Neural crest cell (in vitro differentiated cells): ENCODE data around the gene PCBP3. TPM values are rescaled to one million over a fixed set of nuclear protein-coding genes. Genes with fewer than 3 reads are reported as not detected.
"Not testable (repeated sequence)": the region's sequence is repeated elsewhere in the genome, so short reads cannot be mapped to it uniquely, and the experiment has no call there.

Experiments
- DNase-seq: peaks from one replicate; pipeline ENCODE4 v3.0.0; 2021; ENCODE audit warnings: low read depth, mixed read lengths, low spot score
- H3K27ac Mint-ChIP-seq: one replicate; pipeline ENCODE4 v1.8.0; 2021; ENCODE audit warnings: mild to moderate bottlenecking, mixed read lengths; ENCODE audit not compliant: unreplicated experiment
- H3K27me3 Mint-ChIP-seq: 2 replicates; pipeline ENCODE4 v1.8.0; 2021; ENCODE audit warnings: low read depth, mild to moderate bottlenecking, mixed read lengths
- H3K36me3 Mint-ChIP-seq: 2 replicates; pipeline ENCODE4 v1.8.0; 2021; ENCODE audit warnings: low read depth, mild to moderate bottlenecking, mixed read lengths
- H3K4me1 Mint-ChIP-seq: 2 replicates; pipeline ENCODE4 v1.8.0; 2021; ENCODE audit warnings: mixed read lengths
- H3K4me3 Mint-ChIP-seq: one replicate; pipeline ENCODE4 v1.8.0; 2021; ENCODE audit warnings: mild to moderate bottlenecking, mixed read lengths
- H3K9me3 Mint-ChIP-seq: 2 replicates; pipeline ENCODE4 v1.8.0; 2021; ENCODE audit warnings: mixed read lengths
- total RNA-seq: library from RNA; stranded (reverse); gene quantifications from 2 replicates; pipeline ENCODE4 v1.2.1, GENCODE V29; 2021
- TF ChIP-seq, protein P1 (sequence below): fragments of 200-600 bp; sonication (generic); conservative IDR thresholded peaks from 2 replicates; pipeline ENCODE4 v1.5.0; 2021; ENCODE audit warnings: antibody characterized with exemption, mild to moderate bottlenecking

The PCBP3 gene
- total RNA-seq, 1 donor from 2014 or later = 5.1 TPM

DNA sequence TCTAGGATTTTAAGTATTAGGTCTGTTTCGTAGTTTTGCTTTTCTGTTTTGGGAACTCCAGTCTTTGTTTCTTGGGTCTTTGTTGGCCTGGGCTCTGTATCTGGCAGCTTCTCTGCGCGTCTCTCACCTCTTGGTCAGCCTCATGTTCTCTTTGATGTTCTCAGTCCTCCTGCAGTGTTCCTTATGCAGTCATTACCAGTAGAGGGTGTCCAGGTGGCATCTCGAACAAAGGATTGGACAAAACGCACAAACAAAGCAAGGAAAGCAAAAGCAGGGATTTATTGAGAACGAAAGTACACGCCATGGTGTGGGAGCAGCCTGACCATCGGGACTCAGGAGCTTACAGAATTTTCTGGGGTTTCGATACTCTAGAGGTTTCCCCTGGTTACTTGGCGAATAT, 204.3 kb downstream of the PCBP3 start:
- H3K4me1 Mint-ChIP-seq = peaks cover 30% of the 10 kb centered on the region
- no peaks in the 10 kb centered on the region for H3K36me3 Mint-ChIP-seq
- H3K4me3 Mint-ChIP-seq = no peak overlapping the region
- H3K27me3 Mint-ChIP-seq = no peaks in the 10 kb centered on the region
- H3K9me3 Mint-ChIP-seq = no peaks in the 10 kb centered on the region
- TF ChIP-seq, protein P1, sequence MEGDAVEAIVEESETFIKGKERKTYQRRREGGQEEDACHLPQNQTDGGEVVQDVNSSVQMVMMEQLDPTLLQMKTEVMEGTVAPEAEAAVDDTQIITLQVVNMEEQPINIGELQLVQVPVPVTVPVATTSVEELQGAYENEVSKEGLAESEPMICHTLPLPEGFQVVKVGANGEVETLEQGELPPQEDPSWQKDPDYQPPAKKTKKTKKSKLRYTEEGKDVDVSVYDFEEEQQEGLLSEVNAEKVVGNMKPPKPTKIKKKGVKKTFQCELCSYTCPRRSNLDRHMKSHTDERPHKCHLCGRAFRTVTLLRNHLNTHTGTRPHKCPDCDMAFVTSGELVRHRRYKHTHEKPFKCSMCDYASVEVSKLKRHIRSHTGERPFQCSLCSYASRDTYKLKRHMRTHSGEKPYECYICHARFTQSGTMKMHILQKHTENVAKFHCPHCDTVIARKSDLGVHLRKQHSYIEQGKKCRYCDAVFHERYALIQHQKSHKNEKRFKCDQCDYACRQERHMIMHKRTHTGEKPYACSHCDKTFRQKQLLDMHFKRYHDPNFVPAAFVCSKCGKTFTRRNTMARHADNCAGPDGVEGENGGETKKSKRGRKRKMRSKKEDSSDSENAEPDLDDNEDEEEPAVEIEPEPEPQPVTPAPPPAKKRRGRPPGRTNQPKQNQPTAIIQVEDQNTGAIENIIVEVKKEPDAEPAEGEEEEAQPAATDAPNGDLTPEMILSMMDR = no peak
- DNase-seq = no peak
- no peak overlapping the region for H3K27ac Mint-ChIP-seq

DNA sequence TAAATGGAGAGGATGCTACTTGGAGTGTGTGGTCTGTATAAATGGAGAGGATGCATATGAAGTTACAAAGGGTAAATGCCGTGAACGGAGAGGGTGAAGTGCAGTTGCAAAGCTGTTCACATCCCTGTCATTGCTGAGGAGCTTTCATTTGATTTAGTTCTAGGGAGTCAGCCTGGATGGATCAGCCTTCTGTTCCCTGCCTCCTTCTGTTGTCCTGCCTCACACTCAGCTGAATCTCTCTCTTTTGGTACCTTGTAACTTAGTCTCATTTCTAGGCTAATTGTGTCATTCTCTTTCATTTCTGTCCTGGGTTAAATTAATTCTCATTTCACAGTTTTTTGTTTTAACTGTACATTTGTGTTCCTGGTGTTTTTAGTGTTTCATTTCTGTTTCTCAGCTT, 204.8 kb downstream of the PCBP3 start:
- Mint-ChIP-seq H3K4me3 (no peak overlapping the region), H3K27ac (no peak overlapping the region), H3K4me1 (peaks cover 30% of the 10 kb centered on the region), H3K9me3 (no peaks in the 10 kb centered on the region), H3K36me3 (no peaks in the 10 kb centered on the region), H3K27me3 (no peaks in the 10 kb centered on the region)
- no peak for DNase-seq
- TF ChIP-seq, protein P1 = no peak

DNA sequence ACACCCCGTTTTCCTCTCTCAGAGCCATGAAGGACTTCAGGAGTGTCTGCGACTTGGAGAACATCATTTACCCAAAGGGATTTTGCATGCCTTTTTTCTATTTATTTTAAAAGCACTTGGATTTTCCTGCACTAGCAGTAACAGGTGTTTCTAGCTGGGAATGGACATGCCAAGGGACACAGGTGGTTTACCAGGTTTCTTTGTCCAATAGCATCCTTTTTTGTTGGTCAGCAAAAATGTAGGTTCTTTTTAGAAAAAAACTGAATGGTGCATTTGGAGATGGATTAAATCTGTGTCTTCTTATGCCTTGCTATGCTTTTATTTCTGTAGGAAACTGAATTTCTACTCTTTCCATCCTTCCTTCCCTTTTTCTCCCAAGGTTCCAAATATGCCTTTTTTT, 205.3 kb downstream of the PCBP3 start:
- Mint-ChIP-seq H3K4me3 (no peak overlapping the region), H3K9me3 (no peaks in the 10 kb centered on the region), H3K27ac (no peak overlapping the region), H3K4me1 (peaks cover 30% of the 10 kb centered on the region), H3K36me3 (no peaks in the 10 kb centered on the region), H3K27me3 (peaks cover 2% of the 10 kb centered on the region)
- DNase-seq = no peak
- TF ChIP-seq, protein P1 = no peak

DNA sequence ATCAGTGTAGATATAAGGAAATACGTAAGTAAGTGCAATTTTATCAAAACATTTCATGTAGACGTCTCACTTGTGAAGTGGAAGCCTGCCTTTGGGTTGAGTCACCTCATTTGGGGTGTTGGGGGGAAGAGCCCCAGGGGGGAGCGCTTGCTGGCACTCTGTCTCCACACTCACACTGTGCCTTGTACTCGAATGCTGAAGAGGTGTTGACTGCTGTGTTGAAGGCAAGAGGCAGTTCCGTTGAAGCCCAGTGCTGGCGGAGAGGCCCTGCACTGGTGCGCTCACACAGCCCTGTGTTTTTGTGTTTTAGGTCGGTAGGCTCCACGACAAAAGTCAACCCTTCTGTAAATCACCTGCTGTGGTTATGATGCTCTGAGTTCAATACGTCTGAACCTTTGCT, 206.1 kb downstream of the PCBP3 start:
- Mint-ChIP-seq H3K27ac (no peak overlapping the region), H3K4me3 (no peak overlapping the region), H3K27me3 (peaks cover 2% of the 10 kb centered on the region), H3K4me1 (peaks cover 35% of the 10 kb centered on the region), H3K9me3 (no peaks in the 10 kb centered on the region), H3K36me3 (no peaks in the 10 kb centered on the region)
- TF ChIP-seq, protein P1 = no peak
- no peak for DNase-seq

DNA sequence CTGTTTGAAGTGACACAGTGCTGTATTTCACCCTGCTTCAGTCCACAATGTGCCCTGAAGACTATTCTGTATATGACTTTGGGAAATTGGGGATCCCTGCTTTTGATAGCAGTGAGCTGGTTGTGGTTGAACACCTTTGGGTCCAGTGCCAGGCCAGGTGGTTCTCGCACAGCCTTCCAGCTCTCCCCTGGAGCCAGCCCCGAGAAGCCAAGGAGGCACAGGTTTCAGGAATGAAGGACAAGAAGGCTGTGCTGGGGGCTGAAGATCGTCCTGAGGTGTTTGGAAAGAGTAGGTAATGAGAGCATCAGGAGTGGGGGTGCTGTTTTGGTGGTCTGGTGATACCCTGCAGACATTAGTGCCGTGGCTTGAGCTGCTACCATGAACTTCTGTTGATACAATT, 206.7 kb downstream of the PCBP3 start:
- Mint-ChIP-seq H3K4me3 (no peak overlapping the region), H3K4me1 (peaks cover 37% of the 10 kb centered on the region), H3K36me3 (no peaks in the 10 kb centered on the region), H3K9me3 (no peaks in the 10 kb centered on the region), H3K27me3 (peaks cover 2% of the 10 kb centered on the region), H3K27ac (no peak overlapping the region)
- TF ChIP-seq, protein P1 = no peak
- DNase-seq = no peak

DNA sequence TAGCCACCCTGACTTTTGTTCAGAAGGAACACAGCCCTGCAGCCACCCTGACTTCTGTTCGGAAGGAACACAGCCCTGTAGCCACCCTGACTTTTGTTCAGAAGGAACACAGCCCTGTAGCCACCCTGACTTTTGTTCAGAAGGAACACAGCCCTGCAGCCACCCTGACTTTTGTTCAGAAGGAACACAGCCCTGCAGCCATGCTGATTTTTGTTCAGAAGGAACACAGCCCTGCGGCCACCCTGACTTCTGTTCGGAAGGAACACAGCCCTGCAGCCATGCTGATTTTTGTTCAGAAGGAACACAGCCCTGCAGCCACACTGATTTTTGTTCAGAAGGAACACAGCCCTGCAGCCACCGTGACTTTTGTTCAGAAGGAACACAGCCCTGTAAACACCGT, 208.9 kb downstream of the PCBP3 start:
- not testable (repeated sequence) for H3K4me3 Mint-ChIP-seq, H3K27ac Mint-ChIP-seq, DNase-seq, H3K36me3 Mint-ChIP-seq, H3K9me3 Mint-ChIP-seq, H3K27me3 Mint-ChIP-seq
- H3K4me1 Mint-ChIP-seq = peaks cover 19% of the 10 kb centered on the region
